B cell (primary cell): Measurements from ENCODE around the gene PITPNM3.

Source experiments
- EZH2 ChIP-seq: IDR thresholded peaks from 2 replicates; pipeline ENCODE4 v1.6.1; 2012; ENCODE audit warnings: borderline replicate concordance, low read depth, mild to moderate bottlenecking, moderate library complexity, low read length; ENCODE audit not compliant: insufficient read depth, poor library complexity, severe bottlenecking
- TF ChIP-seq, protein P1 (sequence below): fragments of 200-600 bp; IDR thresholded peaks from one replicate; pipeline ENCODE4 v1.8.0; 2022; ENCODE audit warnings: antibody characterized with exemption, mild to moderate bottlenecking

DNA sequence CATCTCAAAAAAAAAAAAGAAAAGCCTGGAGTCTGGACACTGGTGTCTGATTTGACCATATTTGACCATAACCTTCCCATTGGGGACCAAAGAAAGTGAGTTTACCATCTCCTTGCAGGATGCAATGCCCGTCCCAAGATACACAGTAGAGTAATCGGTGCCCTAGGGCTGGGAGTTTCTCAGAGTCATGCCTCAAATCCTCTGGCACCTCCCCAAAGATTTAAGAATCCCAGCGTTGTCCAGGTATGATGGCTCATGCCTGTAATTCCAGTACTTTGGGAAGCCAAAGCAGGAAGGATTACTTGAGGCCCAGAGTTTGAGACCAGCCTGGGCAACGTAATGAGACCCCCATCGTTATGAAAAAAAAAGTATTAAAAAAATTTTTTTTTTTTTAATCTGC, 5.0 kb downstream of the PITPNM3 start:
- TF ChIP-seq EZH2 = no peak
- TF ChIP-seq, protein P1, sequence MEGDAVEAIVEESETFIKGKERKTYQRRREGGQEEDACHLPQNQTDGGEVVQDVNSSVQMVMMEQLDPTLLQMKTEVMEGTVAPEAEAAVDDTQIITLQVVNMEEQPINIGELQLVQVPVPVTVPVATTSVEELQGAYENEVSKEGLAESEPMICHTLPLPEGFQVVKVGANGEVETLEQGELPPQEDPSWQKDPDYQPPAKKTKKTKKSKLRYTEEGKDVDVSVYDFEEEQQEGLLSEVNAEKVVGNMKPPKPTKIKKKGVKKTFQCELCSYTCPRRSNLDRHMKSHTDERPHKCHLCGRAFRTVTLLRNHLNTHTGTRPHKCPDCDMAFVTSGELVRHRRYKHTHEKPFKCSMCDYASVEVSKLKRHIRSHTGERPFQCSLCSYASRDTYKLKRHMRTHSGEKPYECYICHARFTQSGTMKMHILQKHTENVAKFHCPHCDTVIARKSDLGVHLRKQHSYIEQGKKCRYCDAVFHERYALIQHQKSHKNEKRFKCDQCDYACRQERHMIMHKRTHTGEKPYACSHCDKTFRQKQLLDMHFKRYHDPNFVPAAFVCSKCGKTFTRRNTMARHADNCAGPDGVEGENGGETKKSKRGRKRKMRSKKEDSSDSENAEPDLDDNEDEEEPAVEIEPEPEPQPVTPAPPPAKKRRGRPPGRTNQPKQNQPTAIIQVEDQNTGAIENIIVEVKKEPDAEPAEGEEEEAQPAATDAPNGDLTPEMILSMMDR = no peak
